Mesodermal cell (in vitro differentiated cells): ENCODE data around the gene CMTM8.

Source experiments
- H3K27ac ChIP-seq: 2 replicates; pipeline ENCODE4 v1.7.0; 2013; ENCODE audit warnings: mild to moderate bottlenecking, low read depth, low read length, moderate library complexity; ENCODE audit not compliant: severe bottlenecking
- H3K36me3 ChIP-seq: 2 replicates; pipeline ENCODE4 v1.7.1; 2013; ENCODE audit warnings: mild to moderate bottlenecking, low read length, moderate library complexity; ENCODE audit not compliant: control insufficient read depth, insufficient read depth
- H3K4me1 ChIP-seq: one replicate; pipeline ENCODE4 v1.7.1; 2013; ENCODE audit warnings: mild to moderate bottlenecking, low read length; ENCODE audit not compliant: insufficient read depth, control insufficient read depth, poor library complexity, severe bottlenecking
- H3K4me3 ChIP-seq: 2 replicates; pipeline ENCODE4 v1.7.0; 2013; ENCODE audit warnings: low read length, control low read depth, mild to moderate bottlenecking; ENCODE audit not compliant: insufficient read depth, poor library complexity, severe bottlenecking; ENCODE audit errors: extremely low read depth
- H3K9me3 ChIP-seq: 2 replicates; pipeline ENCODE4 v1.7.1; 2013; ENCODE audit warnings: mild to moderate bottlenecking, low read length, moderate library complexity; ENCODE audit not compliant: control insufficient read depth
- WGBS, 2 experiments: methylation state at CpG; one replicate each; pipeline ENCODE4 v1.1.5; 2013; ENCODE audit warnings: missing lambda C conversion rate in 2 of 2; ENCODE audit not compliant: insufficient coverage in 2 of 2; 5-methylcytosine and 5-hydroxymethylcytosine counted together

The CMTM8 gene

GRCh38 chr3:32395496-32395895 is 157.0 kb downstream of the CMTM8 start:
- Histone ChIP-seq H3K4me3 (no peak overlapping the region), H3K27ac (no peak overlapping the region), H3K4me1 (peaks cover 18% of the 10 kb centered on the region), H3K9me3 (no peaks in the 10 kb centered on the region), H3K36me3 (no peaks in the 10 kb centered on the region)
- 100% methylated on average over 1 of the region's 2 CpGs for WGBS, 2 experiments

GRCh38 chr3:32397941-32398340 is 159.5 kb downstream of the CMTM8 start:
- Histone ChIP-seq H3K9me3 (no peaks in the 10 kb centered on the region), H3K27ac (no peak overlapping the region), H3K4me1 (peaks cover 22% of the 10 kb centered on the region), H3K36me3 (no peaks in the 10 kb centered on the region), H3K4me3 (no peak overlapping the region)
- 83 to 100% methylated on average over 1 to 2 of the region's 2 CpGs for whole genome bisulfite sequencing, 2 experiments

GRCh38 chr3:32398531-32398930 is 160.1 kb downstream of the CMTM8 start:
- peaks cover 16% of the 10 kb centered on the region for H3K4me1 ChIP-seq
- no peaks in the 10 kb centered on the region for H3K36me3 ChIP-seq
- no peaks in the 10 kb centered on the region for H3K9me3 ChIP-seq
- no peak overlapping the region for H3K4me3 ChIP-seq
- WGBS, 2 experiments, result 90 to 91% methylated on average over 6 to 9 of the region's 10 CpGs
- no peak overlapping the region for H3K27ac ChIP-seq

- Histone ChIP-seq H3K27ac (no peak overlapping the region), H3K9me3 (no peaks in the 10 kb centered on the region), H3K4me1 (peaks cover 14% of the 10 kb centered on the region), H3K4me3 (no peak overlapping the region), H3K36me3 (no peaks in the 10 kb centered on the region)
- WGBS, 2 experiments, result 100% methylated on average over 1 of the region's 2 CpGs
These were observed 160.6 kb downstream of the CMTM8 start for GRCh38 chr3:32399030-32399620.

- WGBS, 2 experiments, result 22 to 61% methylated on average over 5 to 8 of the region's 11 CpGs
These were observed 162.6 kb downstream of the CMTM8 start for GRCh38 chr3:32401126-32401525.

GRCh38 chr3:32401556-32402081 is 163.1 kb downstream of the CMTM8 start:
- peak overlapping the region; percentile 96 for H3K27ac ChIP-seq
- peaks cover 3% of the 10 kb centered on the region for H3K36me3 ChIP-seq
- H3K4me1 ChIP-seq, result peaks cover 17% of the 10 kb centered on the region
- H3K4me3 ChIP-seq, result peak overlapping the region; percentile 18
- H3K9me3 ChIP-seq, result no peaks in the 10 kb centered on the region
- 5 to 10% methylated on average over 21 to 37 of the region's 41 CpGs for WGBS, 2 experiments

More at GRCh38 chr3:32401126-32401525, 162.6 kb downstream of the CMTM8 start:
- H3K4me1 ChIP-seq, result peaks cover 14% of the 10 kb centered on the region
- H3K4me3 ChIP-seq, result peak overlapping the region; percentile 18
- peak overlapping the region; percentile 96 for H3K27ac ChIP-seq
- no peaks in the 10 kb centered on the region for H3K9me3 ChIP-seq
- peaks cover 3% of the 10 kb centered on the region for H3K36me3 ChIP-seq

- no peak overlapping the region for H3K27ac ChIP-seq
- WGBS, 2 experiments, result 100% methylated on average over 1 of the region's 3 CpGs
- no peak overlapping the region for H3K4me3 ChIP-seq
- peaks cover 3% of the 10 kb centered on the region for H3K36me3 ChIP-seq
- H3K4me1 ChIP-seq, result peaks cover 23% of the 10 kb centered on the region
- no peaks in the 10 kb centered on the region for H3K9me3 ChIP-seq
These were observed 165.2 kb downstream of the CMTM8 start for GRCh38 chr3:32403663-32404062.

GRCh38 chr3:32404714-32405113 is 166.2 kb downstream of the CMTM8 start:
- Histone ChIP-seq H3K36me3 (peaks cover 3% of the 10 kb centered on the region), H3K9me3 (no peaks in the 10 kb centered on the region), H3K4me3 (no peak overlapping the region), H3K27ac (no peak overlapping the region), H3K4me1 (peaks cover 19% of the 10 kb centered on the region)
- WGBS, 2 experiments, result 88 to 100% methylated on average over 1 of the region's 1 CpG

GRCh38 chr3:32405155-32405554 is 166.7 kb downstream of the CMTM8 start:
- H3K9me3 ChIP-seq, result no peaks in the 10 kb centered on the region
- H3K4me1 ChIP-seq, result peaks cover 20% of the 10 kb centered on the region
- no peak overlapping the region for H3K27ac ChIP-seq
- no peak overlapping the region for H3K4me3 ChIP-seq
- H3K36me3 ChIP-seq, result peaks cover 3% of the 10 kb centered on the region
- 80 to 100% methylated on average over 1 to 2 of the region's 2 CpGs for WGBS, 2 experiments

- Histone ChIP-seq H3K27ac (no peak overlapping the region), H3K36me3 (peaks cover 3% of the 10 kb centered on the region), H3K9me3 (no peaks in the 10 kb centered on the region), H3K4me1 (peaks cover 23% of the 10 kb centered on the region), H3K4me3 (no peak overlapping the region)
- WGBS, 2 experiments, result 93 to 100% methylated on average over 2 of the region's 7 CpGs
These were observed 167.3 kb downstream of the CMTM8 start for GRCh38 chr3:32405711-32406323.
